ENCODE data around the gene JPH3.

The JPH3 gene

GRCh38 chr16:87744750-87745514 lies 142.6 kb downstream of the JPH3 start:
- no peak for DNase-seq

- no peak for DNase-seq
Measured at GRCh38 chr16:87746178-87746577, 143.9 kb downstream of the JPH3 start.
